GM18520 (cell line): ENCODE results near the gene MPV17.
"Not testable (repeated sequence)": the region's sequence is repeated elsewhere in the genome, so short reads cannot be mapped to it uniquely, and the experiment has no call there.

Experiments
- ATAC-seq: cut with Tn5 transposase; IDR thresholded peaks from one replicate; pipeline ENCODE4 v1.9.1; 2021; ENCODE audit not compliant: unreplicated experiment

The MPV17 gene

GRCh38 chr2:27268296-27268695 is 54.6 kb downstream of the MPV17 start:
- ATAC-seq, result not testable (repeated sequence)

- ATAC-seq, result no peak
These were observed 57.4 kb downstream of the MPV17 start for GRCh38 chr2:27265536-27265870.

DNA sequence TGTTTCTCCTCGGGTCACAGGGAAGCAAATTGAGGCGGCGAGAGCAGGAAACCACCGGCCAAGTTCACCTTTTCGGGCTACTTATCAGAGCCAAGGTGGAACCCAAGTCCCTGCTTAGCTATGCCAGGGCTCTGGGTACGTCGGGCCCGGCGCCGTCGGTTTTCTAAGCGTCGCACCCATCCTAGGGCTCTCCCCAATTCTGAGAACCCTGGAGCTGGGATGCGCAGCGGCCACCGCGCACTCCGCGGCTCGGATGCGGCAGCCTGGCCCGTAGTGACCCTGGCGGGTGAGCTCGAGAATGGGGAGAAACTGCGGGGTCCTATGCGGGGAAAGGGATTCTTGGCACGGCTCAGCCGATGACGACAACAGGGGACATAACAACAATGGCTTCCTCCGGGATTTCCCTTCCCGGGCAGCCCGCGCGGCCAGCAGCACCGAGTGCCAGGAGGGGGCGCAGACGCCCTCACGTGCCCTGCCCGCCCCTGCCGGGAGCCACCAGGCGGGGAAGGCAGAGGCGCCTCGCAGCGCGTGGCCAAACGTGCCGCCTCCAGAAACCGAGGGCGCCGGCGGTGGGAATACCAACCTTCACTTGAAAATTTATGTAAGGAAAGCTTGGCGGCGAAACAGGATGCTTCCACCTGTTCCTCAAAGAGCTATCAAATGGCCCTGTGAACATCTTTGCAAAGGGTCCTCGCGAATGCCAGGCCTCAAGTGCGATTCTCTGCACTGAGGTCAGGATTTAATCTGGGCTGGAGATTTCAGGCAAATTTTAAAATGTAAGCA is 58.0 kb downstream of the MPV17 start:
- ATAC-seq, result peak; percentile 36

GRCh38 chr2:27264253-27264752 is 58.6 kb downstream of the MPV17 start:
- no peak for ATAC-seq

GRCh38 chr2:27263287-27264252 is 59.3 kb downstream of the MPV17 start:
- no peak for ATAC-seq

- no peak for ATAC-seq
These were observed 60.3 kb downstream of the MPV17 start, which contains the start of gene SLC30A3 for GRCh38 chr2:27262379-27263286. Gene SLC30A3, minus strand, starts transcription at chr2:27263047. Its CDS starts 141 bp downstream, at chr2:27262906.

GRCh38 chr2:27261926-27262298 is 61.0 kb downstream of the MPV17 start:
- ATAC-seq, result no peak

- ATAC-seq, result no peak
These were observed 61.5 kb downstream of the MPV17 start for GRCh38 chr2:27261241-27261925.
